ENCODE results near the gene OPRPN. TPM values are rescaled to one million over a fixed set of nuclear protein-coding genes. Genes with fewer than 3 reads are reported as not detected.

The OPRPN gene
- total RNA-seq, 4 donors from 2014 or later, result not detected

GRCh38 chr4:70452946-70453345 is 55.2 kb downstream of the OPRPN start:
- Histone ChIP-seq H3K27ac (no peak overlapping the region), H3K36me3 (no peaks in the 10 kb centered on the region), H3K4me1 (no peaks in the 10 kb centered on the region), H3K27me3 (no peaks in the 10 kb centered on the region), H3K4me3 (replicated peaks in 1 of 3) (no peak overlapping the region), H3K9me3 (no peaks in the 10 kb centered on the region)
- WGBS, 2 donors, result 0 to 27% methylated on average over 1 of the region's 1 CpG
- TF ChIP-seq POLR2A (IDR thresholded peaks at IDR 0.05), result no peak
- intact Hi-C loops (cut with DNase I), result no loop called here
- no peak for DNase-seq

Other genes starting within 250 kb of the OPRPN start
- gene PRR27, start 243.7 kb upstream of the OPRPN start, total RNA-seq, result not detected
- gene ODAM, start 202.2 kb upstream of the OPRPN start, total RNA-seq, result 10 to 100 TPM in 1 of 4 donors, 1 to 10 TPM in 3; 1.9 to 18.5 (median 3.9) TPM
- not detected for gene FDCSP, start 171.8 kb upstream of the OPRPN start, total RNA-seq
- not detected for gene CSN3, start 155.3 kb upstream of the OPRPN start, total RNA-seq
- not detected for gene CABS1, start 63.0 kb upstream of the OPRPN start, total RNA-seq
- not detected for gene SMR3A, start 37.2 kb upstream of the OPRPN start, total RNA-seq
- not detected for gene SMR3B, start 14.8 kb upstream of the OPRPN start, total RNA-seq
- gene MUC7, start 74.3 kb downstream of the OPRPN start, total RNA-seq, result not detected
- not detected for gene AMTN, start 120.6 kb downstream of the OPRPN start, total RNA-seq
- not detected for gene AMBN, start 194.3 kb downstream of the OPRPN start, total RNA-seq
- under 1 TPM in 2 of 4 donors, not detected in 2; under 0.01 to 0.10 TPM for gene ENAM, start 230.8 kb downstream of the OPRPN start, total RNA-seq

Data from thyroid gland (tissue), 4 donors.